SK-N-SH (cell line): Measurements from ENCODE around the gene MTERF4. TPM values are rescaled to one million over a fixed set of nuclear protein-coding genes. Genes with fewer than 3 reads are reported as not detected.

Experiments used
- CTCF ChIA-PET: fragments of 300-600, 350-600 bp; formaldehyde crosslinking; extraction: SDS; loops from one replicate; lab custom pipeline; 2021; lab: Yijun Ruan, JAX
- POLR2A ChIA-PET: fragments of 350-600 bp; sonication (Branson Sonifier 250); formaldehyde crosslinking; extraction: SDS; loops from one replicate; lab custom pipeline; 2020; ENCODE audit warnings: antibody characterized with exemption, inconsistent platforms; lab: Yijun Ruan, JAX
- DNase-seq: peaks from one replicate; pipeline ENCODE4 v3.0.0; 2012
- H2AFZ ChIP-seq: fragments of 200-600 bp; sonication (generic); 2 replicates; pipeline ENCODE4 v1.8.1; 2016; ENCODE audit warnings: antibody characterized with exemption, mild to moderate bottlenecking, low read depth
- H3F3A ChIP-seq: fragments of 200-600 bp; sonication (generic); replicated peaks from 2 replicates; pipeline ENCODE3; 2016; ENCODE audit warnings: antibody characterized with exemption, mild to moderate bottlenecking; ENCODE audit not compliant: insufficient read depth
- H3K27ac ChIP-seq, 2 experiments: fragments of 200-500 bp in 1 of 2; fragments of 200-600 bp in 1 of 2; sonication (Bioruptor generic) in 1 of 2; sonication (generic), shearing (Covaris generic) in 1 of 2; 2 replicates each; pipeline versions ENCODE4 v1.5.1 to v1.6.1; 2014 to 2016; ENCODE audit warnings: low read depth in 2 of 2, inconsistent platforms in 1 of 2, low read length in 1 of 2, mild to moderate bottlenecking in 1 of 2, mixed read lengths in 1 of 2
- H3K27me3 ChIP-seq: fragments of 200-600 bp; sonication (generic), shearing (Covaris generic); 2 replicates; pipeline ENCODE4 v1.6.1; 2016; ENCODE audit warnings: mixed run types; ENCODE audit not compliant: insufficient read depth
- H3K36me3 ChIP-seq, 2 experiments: fragments of 200-500 bp in 1 of 2; fragments of 200-600 bp in 1 of 2; sonication (Bioruptor generic) in 1 of 2; sonication (generic) in 1 of 2; replicated peaks in 1 of 2; 2 replicates each; pipeline versions ENCODE3 to v1.5.1; 2014 to 2016; ENCODE audit warnings: low read length in 1 of 2, mild to moderate bottlenecking in 1 of 2; ENCODE audit not compliant: insufficient read depth in 2 of 2, control insufficient read depth in 1 of 2
- H3K4me1 ChIP-seq, 2 experiments: fragments of 200-500 bp in 1 of 2; fragments of 200-600 bp in 1 of 2; sonication (Bioruptor generic) in 1 of 2; sonication (generic), shearing (Covaris generic) in 1 of 2; 2 replicates each; pipeline versions ENCODE4 v1.5.1 to v1.6.1; 2014 to 2016; ENCODE audit warnings: low read depth in 1 of 2, low read length in 1 of 2, mixed run types in 1 of 2; ENCODE audit not compliant: insufficient read depth in 2 of 2, control insufficient read depth in 1 of 2
- H3K4me2 ChIP-seq: fragments of 200-600 bp; sonication (generic), shearing (Covaris generic); 2 replicates; pipeline ENCODE4 v1.6.1; 2017; ENCODE audit warnings: mixed run types
- H3K4me3 ChIP-seq, 2 experiments: fragments of 200-500 bp in 1 of 2; fragments of 200-600 bp in 1 of 2; sonication (Bioruptor generic) in 1 of 2; sonication (generic), shearing (Covaris generic) in 1 of 2; 2 replicates each; pipeline versions ENCODE4 v1.5.1 to v1.8.1; 2014 to 2016; ENCODE audit warnings: low read depth in 2 of 2, inconsistent platforms in 1 of 2, low read length in 1 of 2, mild to moderate bottlenecking in 1 of 2, mixed read lengths in 1 of 2, moderate library complexity in 1 of 2
- H3K79me2 ChIP-seq: fragments of 200-600 bp; sonication (generic); 2 replicates; pipeline ENCODE4 v1.8.1; 2017; ENCODE audit warnings: mild to moderate bottlenecking; ENCODE audit not compliant: insufficient read depth
- H3K9ac ChIP-seq: fragments of 200-600 bp; sonication (generic); 2 replicates; pipeline ENCODE4 v1.6.1; 2017; ENCODE audit warnings: mixed run types
- H3K9me2 ChIP-seq: fragments of 200-600 bp; sonication (generic); 2 replicates; pipeline ENCODE4 v1.6.1; 2017; ENCODE audit warnings: mixed run types
- H3K9me3 ChIP-seq: fragments of 200-600 bp; sonication (generic); 2 replicates; pipeline ENCODE4 v1.6.1; 2017; ENCODE audit warnings: mixed run types, mild to moderate bottlenecking, moderate library complexity
- H4K20me1 ChIP-seq: fragments of 200-600 bp; sonication (generic); 2 replicates; pipeline ENCODE4 v1.6.1; 2017; ENCODE audit warnings: mild to moderate bottlenecking, mixed run types; ENCODE audit not compliant: insufficient read depth
- CTCF ChIP-seq: fragments of 200-600 bp; sonication (generic); IDR thresholded peaks from 2 replicates; pipeline ENCODE4 v1.6.1; 2017; ENCODE audit warnings: antibody characterized with exemption, mild to moderate bottlenecking, moderate library complexity
- EZH2phosphoT487 ChIP-seq: fragments of 200-600 bp; sonication (generic); IDR thresholded peaks from 2 replicates; pipeline ENCODE4 v1.6.1; 2017; ENCODE audit warnings: low read depth, mixed run types, mild to moderate bottlenecking, antibody characterized with exemption, moderate library complexity, borderline replicate concordance
- FOSL2 ChIP-seq: IDR thresholded peaks from 2 replicates; pipeline ENCODE4 v1.4.0; 2012; ENCODE audit warnings: low read depth, mild to moderate bottlenecking, moderate library complexity, borderline replicate concordance
- GABPA ChIP-seq: IDR thresholded peaks from 2 replicates; pipeline ENCODE4 v1.4.0; 2012; ENCODE audit warnings: low read depth, mild to moderate bottlenecking
- GATA2 ChIP-seq: sonication (generic); formaldehyde crosslinking; IDR thresholded peaks from 2 replicates; pipeline ENCODE4 v1.5.0; 2020; ENCODE audit warnings: mild to moderate bottlenecking, missing genetic modification reagents
- JUND ChIP-seq: IDR thresholded peaks from 2 replicates; pipeline ENCODE4 v1.4.0; 2012
- MXI1 ChIP-seq: IDR thresholded peaks from 2 replicates; pipeline ENCODE4 v1.6.1; 2012; ENCODE audit warnings: mild to moderate bottlenecking, low read depth, low read length, improper control_type of control experiment
- NRF1 ChIP-seq: IDR thresholded peaks from 2 replicates; pipeline ENCODE4 v1.6.1; 2012; ENCODE audit warnings: low read depth, mild to moderate bottlenecking, low read length
- POLR2AphosphoS5 ChIP-seq: IDR thresholded peaks from 2 replicates; pipeline ENCODE4 v1.6.1; 2012; ENCODE audit warnings: low read depth, low read length
- REST ChIP-seq: IDR thresholded peaks from 2 replicates; pipeline ENCODE4 v1.6.1; 2012; ENCODE audit warnings: mild to moderate bottlenecking, low read depth, low read length, moderate library complexity
- RFX5 ChIP-seq: IDR thresholded peaks from 2 replicates; pipeline ENCODE4 v1.6.1; 2012; ENCODE audit warnings: mild to moderate bottlenecking, improper control_type of control experiment, low read length
- SIN3A ChIP-seq: IDR thresholded peaks from 2 replicates; pipeline ENCODE4 v1.6.1; 2012; ENCODE audit warnings: low read depth, mild to moderate bottlenecking, low read length, moderate library complexity, borderline replicate concordance
- SMC3 ChIP-seq: IDR thresholded peaks from 2 replicates; pipeline ENCODE4 v1.6.1; 2012; ENCODE audit warnings: low read depth, low read length, improper control_type of control experiment
- TCF12 ChIP-seq: IDR thresholded peaks from 2 replicates; pipeline ENCODE4 v1.4.0; 2012
- USF1 ChIP-seq: IDR thresholded peaks from 2 replicates; pipeline ENCODE4 v1.4.0; 2012; ENCODE audit warnings: low read depth, borderline replicate concordance
- YY1 ChIP-seq: IDR thresholded peaks from 2 replicates; pipeline ENCODE4 v1.4.0; 2012; ENCODE audit warnings: low read depth, mild to moderate bottlenecking
- WGBS: methylation state at CpG from one replicate; pipeline ENCODE4 v1.1.6; 2017; ENCODE audit warnings: low lambda C conversion rate; 5-methylcytosine and 5-hydroxymethylcytosine counted together
- polyA plus RNA-seq, 3 experiments: library from polyadenylated mRNA; depleted of rRNA; stranded (reverse); fragments of >200 nt; gene quantifications; 2 replicates each; pipeline ENCODE4 v1.2.3, GENCODE V29; 2012
- TF ChIP-seq, protein P1 (sequence below): fragments of 150-350 bp; IDR thresholded peaks from 2 replicates; pipeline ENCODE4 v1.6.1; 2016; ENCODE audit warnings: mild to moderate bottlenecking, low read depth, low read length

Gene MTERF4
- polyA plus RNA-seq, 1 of the 3 experiments (the other 2 are of a cell fraction), result 31.0 TPM

- POLR2A ChIA-PET, result no interaction called here
- 86% methylated on average over 13 of the region's 18 CpGs for WGBS
Observed at GRCh38 chr2:241080405-241081189, 21.5 kb downstream of the MTERF4 start.

More at GRCh38 chr2:241080405-241081189, 21.5 kb downstream of the MTERF4 start:
- CTCF ChIA-PET, result interaction anchor here (1.0 kb wide), 1 partner anchor 166 kb away, joined by 3 read pairs; no protein-coding TSS in a partner anchor
- Histone ChIP-seq H3K27ac (no peak overlapping the region), H3F3A (peaks cover 8% of the 10 kb centered on the region), H3K4me2 (no peak overlapping the region), H3K79me2 (no peaks in the 10 kb centered on the region), H4K20me1 (no peaks in the 10 kb centered on the region), H3K9ac (no peak overlapping the region), H3K9me3 (no peaks in the 10 kb centered on the region), H3K9me2 (no peaks in the 10 kb centered on the region), H3K4me3 (no peak overlapping the region), H3K27me3 (no peaks in the 10 kb centered on the region), H2AFZ (no peak overlapping the region), H3K4me1 (peaks cover 0 to 13% of the 10 kb centered on the region in 2 experiments; a peak in 1 of 4 replicates), H3K36me3 (peaks cover 4 to 6% of the 10 kb centered on the region in 2 experiments)
- no peak for TF ChIP-seq GATA2 (CRISPR knock-in tag)
- no peak for TF ChIP-seq EZH2phosphoT487
- TF ChIP-seq JUND, result no peak
- no peak for TF ChIP-seq USF1
- no peak for TF ChIP-seq CTCF
- TF ChIP-seq NRF1, result no peak
- no peak for TF ChIP-seq REST
- no peak for TF ChIP-seq POLR2AphosphoS5
- TF ChIP-seq TCF12, result no peak
- no peak for TF ChIP-seq SMC3
- TF ChIP-seq, protein P1, sequence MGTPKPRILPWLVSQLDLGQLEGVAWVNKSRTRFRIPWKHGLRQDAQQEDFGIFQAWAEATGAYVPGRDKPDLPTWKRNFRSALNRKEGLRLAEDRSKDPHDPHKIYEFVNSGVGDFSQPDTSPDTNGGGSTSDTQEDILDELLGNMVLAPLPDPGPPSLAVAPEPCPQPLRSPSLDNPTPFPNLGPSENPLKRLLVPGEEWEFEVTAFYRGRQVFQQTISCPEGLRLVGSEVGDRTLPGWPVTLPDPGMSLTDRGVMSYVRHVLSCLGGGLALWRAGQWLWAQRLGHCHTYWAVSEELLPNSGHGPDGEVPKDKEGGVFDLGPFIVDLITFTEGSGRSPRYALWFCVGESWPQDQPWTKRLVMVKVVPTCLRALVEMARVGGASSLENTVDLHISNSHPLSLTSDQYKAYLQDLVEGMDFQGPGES, result no peak
- TF ChIP-seq SIN3A, result no peak
- TF ChIP-seq RFX5, result no peak
- no peak for TF ChIP-seq GABPA
- TF ChIP-seq FOSL2, result no peak
- no peak for TF ChIP-seq YY1
- no peak for TF ChIP-seq MXI1
- DNase-seq, result no peak
